WTC11 (cell line): ENCODE results near the gene TCF3. TPM values are rescaled to one million over a fixed set of nuclear protein-coding genes. Genes with fewer than 3 reads are reported as not detected.
A peak's percentile ranks its signal among the peaks of the same experiment; 100 is the strongest.

ENCODE experiments used
- ATAC-seq: fragments of 200-7000 bp; cut with Tn5 transposase; 2 replicates; pipeline ENCODE4 v1.10.0; 2021; ENCODE audit warnings: mild to moderate bottlenecking, moderate library complexity
- CTCF ChIA-PET: fragments of 300-600 bp; sonication (Branson Sonifier 250); formaldehyde crosslinking; loops from one replicate; lab custom pipeline; 2021; ENCODE audit warnings: antibody characterized with exemption; lab: Charles Lee
- POLR2A ChIA-PET: fragments of 350-600 bp; sonication (Branson Sonifier 250); formaldehyde crosslinking; loops from one replicate; lab custom pipeline; 2021; ENCODE audit warnings: antibody characterized with exemption; lab: Charles Lee
- DNase-seq: peaks from one replicate; pipeline ENCODE4 v3.0.0; 2021; ENCODE audit warnings: low spot score
- H3K27ac Mint-ChIP-seq: 2 replicates; pipeline ENCODE4 v1.8.0; 2021; ENCODE audit warnings: mixed read lengths
- H3K27me3 Mint-ChIP-seq: 2 replicates; pipeline ENCODE4 v1.8.0; 2021; ENCODE audit warnings: low read depth, mild to moderate bottlenecking, moderate library complexity, mixed read lengths
- H3K36me3 Mint-ChIP-seq: 2 replicates; pipeline ENCODE4 v1.8.0; 2021; ENCODE audit warnings: mixed read lengths
- H3K4me1 Mint-ChIP-seq: 2 replicates; pipeline ENCODE4 v1.8.0; 2022; ENCODE audit warnings: mixed read lengths
- H3K4me3 Mint-ChIP-seq: 2 replicates; pipeline ENCODE4 v1.8.0; 2021; ENCODE audit warnings: mild to moderate bottlenecking, moderate library complexity, mixed read lengths
- H3K9me3 Mint-ChIP-seq: 2 replicates; pipeline ENCODE4 v1.8.0; 2021; ENCODE audit warnings: mixed read lengths
- ATF2 ChIP-seq: sonication (generic); formaldehyde crosslinking; IDR thresholded peaks from 2 replicates; pipeline ENCODE4 v1.8.1; 2022; ENCODE audit warnings: low read depth, missing genetic modification reagents, borderline replicate concordance
- CTCF ChIP-seq: fragments of 200-600 bp; IDR thresholded peaks from 2 replicates; pipeline ENCODE4 v1.8.0; 2022; ENCODE audit warnings: antibody characterized with exemption
- ERG ChIP-seq: fragments of 250-450 bp; sonication (Bioruptor Pico); IDR thresholded peaks from 2 replicates; pipeline ENCODE4 v1.8.0; 2021; ENCODE audit warnings: mild to moderate bottlenecking
- ESRRA ChIP-seq: sonication (generic); formaldehyde crosslinking; IDR thresholded peaks from 2 replicates; pipeline ENCODE4 v1.8.1; 2022; ENCODE audit warnings: mild to moderate bottlenecking, missing genetic modification reagents, borderline replicate concordance
- FOXJ3 ChIP-seq: sonication (generic); formaldehyde crosslinking; IDR thresholded peaks from 2 replicates; pipeline ENCODE4 v1.9.0; 2021; ENCODE audit warnings: missing genetic modification reagents, mild to moderate bottlenecking, borderline replicate concordance
- FOXP1 ChIP-seq: sonication (generic); formaldehyde crosslinking; IDR thresholded peaks from 2 replicates; pipeline ENCODE4 v1.8.0; 2022; ENCODE audit warnings: missing genetic modification reagents, mild to moderate bottlenecking, moderate library complexity, borderline replicate concordance
- GRHL2 ChIP-seq: fragments of 250-450 bp; sonication (Bioruptor Pico); IDR thresholded peaks from 2 replicates; pipeline ENCODE4 v1.8.0; 2022; ENCODE audit warnings: mild to moderate bottlenecking, moderate library complexity; ENCODE audit not compliant: insufficient replicate concordance, severe bottlenecking
- GTF2I ChIP-seq: fragments of 250-450 bp; sonication (Bioruptor Pico); conservative IDR thresholded peaks from 2 replicates; pipeline ENCODE4 v1.4.0; 2021; ENCODE audit warnings: mild to moderate bottlenecking
- HMGA2 ChIP-seq: fragments of 250-450 bp; sonication (Bioruptor Pico); IDR thresholded peaks from 2 replicates; pipeline ENCODE4 v1.4.0; 2021; ENCODE audit warnings: mild to moderate bottlenecking, moderate library complexity
- JUN ChIP-seq: sonication (generic); formaldehyde crosslinking; IDR thresholded peaks from 2 replicates; pipeline ENCODE4 v1.8.0; 2023; ENCODE audit warnings: mild to moderate bottlenecking, missing genetic modification reagents
- KAT7 ChIP-seq: sonication (generic); formaldehyde crosslinking; IDR thresholded peaks from 2 replicates; pipeline ENCODE4 v1.8.1; 2023; ENCODE audit warnings: missing genetic modification reagents, mild to moderate bottlenecking, borderline replicate concordance
- MAX ChIP-seq: sonication (generic); formaldehyde crosslinking; IDR thresholded peaks from 2 replicates; pipeline ENCODE4 v1.8.0; 2022; ENCODE audit warnings: mild to moderate bottlenecking, missing genetic modification reagents
- PRDM15 ChIP-seq: sonication (generic); formaldehyde crosslinking; IDR thresholded peaks from 2 replicates; pipeline ENCODE4 v1.8.0; 2022; ENCODE audit warnings: missing genetic modification reagents
- PRRX2 ChIP-seq: fragments of 250-450 bp; sonication (Bioruptor Pico); IDR thresholded peaks from 2 replicates; pipeline ENCODE4 v1.8.0; 2021; ENCODE audit warnings: mild to moderate bottlenecking
- SMAD3 ChIP-seq: sonication (generic); formaldehyde crosslinking; IDR thresholded peaks from 2 replicates; pipeline ENCODE4 v1.8.0; 2022; ENCODE audit warnings: missing genetic modification reagents, mild to moderate bottlenecking, borderline replicate concordance
- ZMAT4 ChIP-seq: fragments of 250-450 bp; sonication (Bioruptor Pico); IDR thresholded peaks from 2 replicates; pipeline ENCODE4 v1.9.0; 2021; ENCODE audit warnings: mild to moderate bottlenecking
- ZNF121 ChIP-seq: sonication (generic); formaldehyde crosslinking; IDR thresholded peaks from 2 replicates; pipeline ENCODE4 v1.8.0; 2023; ENCODE audit warnings: missing genetic modification reagents
- ZNF232 ChIP-seq: sonication (generic); formaldehyde crosslinking; IDR thresholded peaks from 2 replicates; pipeline ENCODE4 v1.8.0; 2022; ENCODE audit warnings: mild to moderate bottlenecking, missing genetic modification reagents
- total RNA-seq: library from RNA; stranded (reverse); gene quantifications from 3 replicates; pipeline ENCODE4 v1.2.3, GENCODE V29; 2021
- TF ChIP-seq, protein P1 (sequence below): sonication (generic); formaldehyde crosslinking; IDR thresholded peaks from 2 replicates; pipeline ENCODE4 v1.8.0; 2023; ENCODE audit warnings: missing genetic modification reagents
- TF ChIP-seq, protein P2 (sequence below): sonication (generic); formaldehyde crosslinking; IDR thresholded peaks from 2 replicates; pipeline ENCODE4 v1.8.1; 2022; ENCODE audit warnings: missing genetic modification reagents, borderline replicate concordance

The TCF3 gene
- total RNA-seq, 1 experiment from 2014 or later: 324 TPM

- TF ChIP-seq PRDM15 (CRISPR knock-in tag): no peak
Measured at GRCh38 chr19:1654178-1654792, 1.9 kb upstream of the TCF3 start (continued).

DNA sequence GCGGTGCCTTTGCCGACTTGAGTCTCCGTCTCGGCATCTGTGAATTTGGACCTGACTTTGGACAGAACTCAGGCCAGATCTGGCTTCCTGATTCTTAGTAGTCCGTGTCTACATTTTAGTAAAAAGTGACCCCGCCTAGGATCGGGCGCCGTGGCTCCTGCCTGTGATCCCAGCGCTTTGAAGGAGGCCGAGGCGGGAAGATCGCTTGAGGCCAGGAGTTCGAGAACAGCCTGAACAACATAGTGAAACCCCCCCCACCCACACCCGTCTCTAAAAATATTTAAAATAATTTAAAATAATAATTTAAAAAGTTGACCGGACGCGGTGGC lies 849 bp upstream of the TCF3 start:
- no peak for DNase-seq
- H3K4me3 Mint-ChIP-seq: peak overlapping the region; percentile 72
- no peaks in the 10 kb centered on the region for H3K9me3 Mint-ChIP-seq
- CTCF ChIA-PET: interaction anchor here (0.7 to 3.7 kb wide), 8 partner anchors 20 to 387 kb away, joined by 3 to 14 read pairs (median 3); partner anchors contain the start of gene MBD3
- peaks cover 5% of the 10 kb centered on the region for H3K4me1 Mint-ChIP-seq
- POLR2A ChIA-PET: interaction anchor here (1.4 kb wide), 1 partner anchor 63 kb away, joined by 4 read pairs; no protein-coding TSS in a partner anchor
- TF ChIP-seq JUN (no peak), ZNF121 (CRISPR knock-in tag) (no peak), SMAD3 (CRISPR knock-in tag) (no peak), ATF2 (CRISPR knock-in tag) (no peak), PRRX2 (CRISPR knock-in tag) (no peak), HMGA2 (CRISPR knock-in tag) (no peak), FOXJ3 (CRISPR knock-in tag) (no peak), GTF2I (CRISPR knock-in tag) (no peak), MAX (CRISPR knock-in tag) (no peak)
- TF ChIP-seq, protein P1, sequence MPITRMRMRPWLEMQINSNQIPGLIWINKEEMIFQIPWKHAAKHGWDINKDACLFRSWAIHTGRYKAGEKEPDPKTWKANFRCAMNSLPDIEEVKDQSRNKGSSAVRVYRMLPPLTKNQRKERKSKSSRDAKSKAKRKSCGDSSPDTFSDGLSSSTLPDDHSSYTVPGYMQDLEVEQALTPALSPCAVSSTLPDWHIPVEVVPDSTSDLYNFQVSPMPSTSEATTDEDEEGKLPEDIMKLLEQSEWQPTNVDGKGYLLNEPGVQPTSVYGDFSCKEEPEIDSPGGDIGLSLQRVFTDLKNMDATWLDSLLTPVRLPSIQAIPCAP (CRISPR knock-in tag): no peak
- TF ChIP-seq, all 79 proteins: peak for 0
- no peak overlapping the region; the same call in 1 of the 2 replicates for H3K27ac Mint-ChIP-seq
- H3K27me3 Mint-ChIP-seq: no peaks in the 10 kb centered on the region; the same call in 1 of the 2 replicates
- peaks cover 13% of the 10 kb centered on the region for H3K36me3 Mint-ChIP-seq
- ATAC-seq: no peak

GRCh38 chr19:1651568-1652291 lies 685 bp downstream of the TCF3 start:
- H3K36me3 Mint-ChIP-seq: peaks cover 16% of the 10 kb centered on the region
- ChIA-PET CTCF (interaction anchor here (1.0 to 3.7 kb wide), 6 partner anchors 21 to 180 kb away, joined by 3 to 14 read pairs (median 7); no protein-coding TSS in a partner anchor), POLR2A (interaction anchor here (1.0 to 1.4 kb wide), 2 partner anchors 61 kb away, joined by 3 to 4 read pairs; no protein-coding TSS in a partner anchor)
- ATAC-seq: no peak
- H3K27ac Mint-ChIP-seq: peak overlapping the region; percentile 95
- H3K4me3 Mint-ChIP-seq: peak overlapping the region; percentile 94
- no peaks in the 10 kb centered on the region; the same call in 1 of the 2 replicates for H3K27me3 Mint-ChIP-seq
- DNase-seq: no peak
- H3K9me3 Mint-ChIP-seq: no peaks in the 10 kb centered on the region
- H3K4me1 Mint-ChIP-seq: peaks cover 5% of the 10 kb centered on the region
- TF ChIP-seq GRHL2 (no peak), FOXP1 (CRISPR knock-in tag) (no peak), ZNF232 (no peak), CTCF (no peak), ERG (CRISPR knock-in tag) (no peak), ESRRA (CRISPR knock-in tag) (no peak), KAT7 (CRISPR knock-in tag) (no peak), ZMAT4 (CRISPR knock-in tag) (no peak)
- TF ChIP-seq, protein P2, sequence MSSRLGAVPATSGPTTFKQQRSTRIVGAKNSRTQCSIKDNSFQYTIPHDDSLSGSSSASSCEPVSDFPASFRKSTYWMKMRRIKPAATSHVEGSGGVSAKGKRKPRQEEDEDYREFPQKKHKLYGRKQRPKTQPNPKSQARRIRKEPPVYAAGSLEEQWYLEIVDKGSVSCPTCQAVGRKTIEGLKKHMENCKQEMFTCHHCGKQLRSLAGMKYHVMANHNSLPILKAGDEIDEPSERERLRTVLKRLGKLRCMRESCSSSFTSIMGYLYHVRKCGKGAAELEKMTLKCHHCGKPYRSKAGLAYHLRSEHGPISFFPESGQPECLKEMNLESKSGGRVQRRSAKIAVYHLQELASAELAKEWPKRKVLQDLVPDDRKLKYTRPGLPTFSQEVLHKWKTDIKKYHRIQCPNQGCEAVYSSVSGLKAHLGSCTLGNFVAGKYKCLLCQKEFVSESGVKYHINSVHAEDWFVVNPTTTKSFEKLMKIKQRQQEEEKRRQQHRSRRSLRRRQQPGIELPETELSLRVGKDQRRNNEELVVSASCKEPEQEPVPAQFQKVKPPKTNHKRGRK (CRISPR knock-in tag): no peak
